GM21526 (cell line): ENCODE results near the gene KCTD1.
"Not testable (repeated sequence)": the region's sequence is repeated elsewhere in the genome, so short reads cannot be mapped to it uniquely, and the experiment has no call there.

Experiments
- ATAC-seq: cut with Tn5 transposase; IDR thresholded peaks from one replicate; pipeline ENCODE4 v1.9.1; 2021; ENCODE audit warnings: moderate library complexity; ENCODE audit not compliant: unreplicated experiment, low FRiP score

Gene KCTD1

DNA sequence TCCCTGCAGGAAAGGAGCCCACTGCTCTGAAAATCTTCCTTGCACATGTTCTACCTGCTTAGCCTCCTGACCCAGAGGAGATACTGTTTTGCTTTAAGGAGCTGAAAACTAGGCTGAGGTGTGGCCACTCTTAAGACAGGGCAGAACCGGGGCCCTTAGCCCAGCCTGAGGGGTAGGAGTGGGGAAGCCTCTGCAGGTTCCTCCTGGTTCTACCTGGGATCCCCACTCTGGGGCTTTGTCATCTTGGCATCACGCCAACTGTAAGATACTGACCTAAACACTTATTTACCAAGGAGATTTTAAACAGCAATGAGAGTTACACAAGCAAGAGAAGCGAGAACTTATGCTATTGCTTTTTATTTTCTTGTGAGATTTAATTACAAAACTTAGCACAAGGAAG lies 86.9 kb downstream of the KCTD1 start:
- no peak for ATAC-seq

DNA sequence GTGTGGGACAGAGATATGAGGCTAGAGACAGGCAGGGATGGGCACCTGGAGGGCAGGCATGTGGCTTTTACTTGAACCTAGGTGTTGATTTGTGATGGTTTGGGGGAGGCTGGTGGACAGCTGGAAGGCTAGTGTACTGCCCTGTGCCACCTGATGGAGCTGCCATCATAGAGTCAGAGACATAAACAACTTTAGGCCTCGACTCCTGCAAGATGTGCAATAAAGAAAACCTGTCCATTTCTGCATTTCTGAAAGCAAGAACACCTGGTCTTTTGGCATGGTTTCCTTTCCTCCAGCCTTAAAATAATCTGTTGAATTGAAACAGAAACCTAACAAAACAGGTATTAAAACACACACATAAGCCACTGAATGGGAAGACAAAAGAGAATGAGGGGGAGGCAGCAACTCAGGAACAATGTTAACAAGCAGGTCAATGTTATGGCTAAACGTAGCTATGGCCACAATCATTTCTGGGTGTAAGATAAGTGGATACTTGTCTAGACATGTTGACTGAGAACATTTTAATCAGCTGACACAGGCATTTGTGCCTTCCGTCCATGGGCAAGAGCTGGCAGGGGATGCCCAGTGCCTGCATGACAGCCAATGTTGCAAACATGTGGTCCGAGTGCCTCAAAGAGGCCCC lies 87.8 kb downstream of the KCTD1 start:
- peak; percentile 83 for ATAC-seq

DNA sequence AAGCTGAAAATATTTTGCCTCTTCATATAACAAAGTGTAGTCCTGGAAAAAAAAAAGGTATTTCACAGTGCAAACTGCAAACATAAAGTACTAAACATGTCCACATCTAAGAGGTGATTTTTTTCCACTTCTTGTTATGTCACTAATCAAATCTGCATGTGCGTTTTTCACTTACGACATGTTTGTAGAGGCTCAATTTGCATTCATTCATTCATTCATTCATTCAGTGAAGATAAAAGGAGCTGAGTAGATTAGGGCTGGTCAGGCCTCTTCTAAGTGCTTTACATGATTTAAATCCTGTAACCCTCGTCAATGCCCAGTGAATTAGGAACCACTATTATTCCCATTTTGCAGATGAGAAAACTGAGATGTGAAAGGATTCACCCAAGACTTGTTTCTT lies 88.5 kb downstream of the KCTD1 start:
- no peak for ATAC-seq

DNA sequence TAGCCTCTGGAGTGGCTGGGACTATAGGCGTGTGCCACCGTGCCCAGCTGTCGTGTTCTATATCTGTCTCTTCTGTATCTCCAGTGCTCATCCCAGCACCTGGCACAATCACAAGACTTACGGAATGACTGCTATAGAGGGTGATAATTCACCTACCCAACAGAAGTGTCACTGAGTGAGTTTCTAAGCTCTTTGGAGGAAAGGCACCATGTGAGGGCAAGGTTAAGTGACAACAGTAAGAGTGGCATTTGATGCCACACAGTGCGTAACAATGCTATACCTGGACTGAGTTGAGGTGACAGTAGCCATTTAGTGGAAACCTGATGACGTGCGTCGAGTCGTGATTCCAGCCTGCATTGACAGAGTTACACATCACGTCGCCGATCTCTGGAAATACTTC lies 89.0 kb downstream of the KCTD1 start:
- ATAC-seq: no peak

DNA sequence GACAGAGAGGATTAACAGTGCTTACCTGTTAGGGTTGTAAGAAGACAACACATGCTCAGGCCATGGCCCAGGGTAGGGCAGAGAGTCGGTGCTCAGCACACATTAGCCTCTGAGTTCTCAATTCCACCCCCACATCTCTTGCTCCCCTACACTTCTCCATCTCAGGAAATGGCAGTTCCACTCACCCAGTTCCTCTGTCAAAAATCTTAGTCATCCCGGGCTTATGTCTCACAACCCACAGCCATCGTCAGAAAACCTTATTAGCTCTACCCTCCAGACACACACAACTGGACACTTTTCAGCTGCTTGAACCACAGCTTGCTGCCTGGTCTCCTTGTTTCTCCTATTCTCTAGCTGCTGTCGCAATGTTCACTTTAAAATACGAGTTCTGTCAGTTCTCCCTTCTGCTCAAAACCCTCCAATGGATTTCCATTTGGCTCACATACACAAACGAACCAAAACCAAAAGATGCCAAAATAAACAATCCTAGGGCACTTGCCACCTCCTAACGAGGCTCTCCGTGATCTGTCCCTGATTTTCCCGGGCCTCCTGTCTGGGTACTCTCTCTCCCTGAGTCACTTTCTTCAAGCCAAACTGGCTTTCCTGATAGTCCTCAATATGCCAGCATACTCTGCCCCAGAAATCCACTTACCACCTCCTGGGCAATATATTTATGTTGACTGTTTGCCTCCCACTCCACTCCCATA lies 89.7 kb downstream of the KCTD1 start:
- peak; percentile 55 for ATAC-seq

DNA sequence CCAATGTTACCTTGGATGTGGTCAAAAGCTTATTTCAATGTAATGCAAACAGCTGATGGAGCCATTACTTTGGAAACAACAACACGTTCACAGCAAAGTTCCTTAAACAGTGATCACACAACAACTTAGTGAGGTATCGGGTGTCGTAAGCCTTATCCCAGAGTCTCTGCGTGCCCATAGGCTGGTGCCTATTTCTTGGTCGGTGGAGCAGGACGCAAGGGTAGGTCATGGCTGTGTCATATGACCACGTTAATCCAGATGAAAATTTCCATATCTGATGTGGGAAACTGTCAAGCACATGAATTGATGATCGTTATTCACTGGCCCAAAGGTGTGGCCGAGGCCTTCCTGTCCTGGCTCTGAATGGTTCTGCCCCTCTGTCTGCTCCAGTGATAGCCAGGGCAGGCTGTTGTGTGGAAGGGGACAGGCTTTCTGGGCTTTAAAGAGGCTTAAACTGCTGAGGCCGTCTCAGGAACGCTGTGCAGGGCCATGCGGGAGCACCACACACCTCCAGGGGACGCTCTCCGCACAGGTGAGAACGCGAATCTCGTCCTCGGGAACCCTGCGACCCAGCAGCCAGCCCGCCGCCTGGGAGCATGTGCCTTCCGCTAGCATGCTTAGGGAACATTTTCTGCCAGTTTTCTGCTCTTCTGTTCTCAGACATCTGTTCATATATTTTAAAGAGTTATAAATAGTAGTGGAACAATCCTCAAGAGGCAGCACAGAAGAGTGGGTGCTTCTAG lies 90.6 kb downstream of the KCTD1 start:
- no peak for ATAC-seq

DNA sequence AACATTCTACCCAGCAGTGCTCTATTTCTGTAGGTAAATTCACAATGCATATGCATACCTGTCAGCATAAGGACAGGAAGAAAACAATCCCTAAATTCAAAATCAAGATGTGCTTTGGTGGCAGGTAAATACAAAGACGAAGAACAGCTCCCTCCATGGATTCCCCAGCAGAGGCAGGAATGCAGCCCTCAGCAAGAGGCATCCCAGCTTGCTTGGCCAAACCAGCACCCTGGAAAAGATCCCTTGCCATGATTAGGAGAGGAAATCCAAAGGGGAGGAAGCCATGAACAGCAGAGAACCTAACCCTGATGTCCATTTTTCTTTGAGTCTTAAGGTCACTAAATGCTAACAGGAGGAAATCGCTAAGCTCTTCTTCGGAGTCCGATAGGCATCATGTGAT lies 91.2 kb downstream of the KCTD1 start:
- no peak for ATAC-seq

DNA sequence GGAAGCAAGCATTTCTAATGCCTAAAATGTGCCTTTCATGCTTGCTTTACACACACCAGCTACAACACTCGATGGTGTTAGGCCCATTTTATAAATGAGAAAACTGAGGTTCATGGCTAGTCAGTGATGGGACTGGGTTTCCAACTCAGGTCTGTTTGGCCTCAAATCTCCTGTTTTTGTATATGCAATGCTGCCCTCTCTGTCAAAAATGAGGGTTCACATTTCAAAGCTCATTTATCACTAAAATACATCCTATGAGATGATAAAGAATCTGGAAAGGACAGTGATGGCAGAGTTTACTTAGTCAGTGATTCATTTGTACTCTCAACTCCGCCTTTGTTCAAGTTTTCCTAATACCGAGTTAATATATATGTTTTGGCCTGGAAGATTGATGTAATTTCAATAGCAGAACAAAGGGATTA lies 92.3 kb downstream of the KCTD1 start:
- no peak for ATAC-seq

DNA sequence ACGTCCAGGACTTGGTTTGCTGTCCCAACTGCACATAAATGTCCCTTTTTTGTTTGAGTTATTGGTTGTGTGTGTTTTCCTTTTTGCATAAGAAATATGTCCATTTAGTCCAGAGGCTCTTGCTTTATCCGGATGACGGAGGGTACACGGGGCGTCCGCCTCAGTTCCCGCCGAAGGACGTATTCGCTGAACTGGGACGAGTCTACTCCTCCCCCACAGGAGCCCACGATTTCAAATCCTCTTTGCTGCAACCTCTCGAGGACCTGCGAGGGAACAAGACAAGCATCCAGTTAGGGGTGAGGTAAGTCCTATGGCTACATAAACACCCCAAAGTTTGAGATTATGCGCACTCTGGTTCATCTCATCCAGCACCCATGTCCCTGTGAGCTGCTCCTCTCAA lies 92.7 kb downstream of the KCTD1 start:
- ATAC-seq: no peak

DNA sequence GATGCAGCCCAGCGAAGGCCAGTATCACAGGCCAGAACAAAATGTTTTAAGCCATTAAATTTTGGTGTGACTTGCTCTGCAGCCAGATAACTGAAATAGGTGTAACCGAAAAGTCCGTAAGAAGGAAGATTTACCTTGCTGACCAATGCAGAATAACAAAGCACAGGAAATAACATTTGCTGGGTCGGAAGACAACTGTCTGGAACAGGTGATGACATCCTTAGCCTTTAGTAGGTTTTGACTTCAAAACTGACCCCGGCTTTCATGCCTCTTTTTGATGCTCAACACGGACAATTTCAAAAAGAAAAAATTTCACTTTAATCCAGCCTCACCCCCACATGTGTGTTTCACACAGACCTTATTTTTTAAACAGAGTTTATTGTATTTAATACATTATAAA lies 93.7 kb downstream of the KCTD1 start:
- ATAC-seq: no peak

DNA sequence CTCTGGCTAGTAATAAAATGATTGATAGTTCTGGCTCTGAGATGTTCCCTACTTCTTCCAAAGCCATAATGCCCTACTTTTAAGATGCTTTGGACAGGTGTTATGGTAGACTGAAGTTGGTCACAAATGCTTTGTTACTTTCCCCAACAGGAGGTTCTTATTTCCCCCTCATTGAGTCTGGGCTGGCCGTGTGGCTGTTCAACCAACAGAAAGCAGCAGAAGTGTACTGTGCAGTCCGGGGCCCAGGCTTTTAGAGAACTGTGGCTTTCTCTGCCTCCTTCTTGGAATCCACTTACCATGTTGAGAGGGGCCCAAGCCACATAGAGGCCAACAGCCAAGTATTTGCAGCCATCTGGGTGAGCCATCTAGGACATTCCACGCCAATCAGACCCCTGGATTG lies 94.2 kb downstream of the KCTD1 start:
- no peak for ATAC-seq

DNA sequence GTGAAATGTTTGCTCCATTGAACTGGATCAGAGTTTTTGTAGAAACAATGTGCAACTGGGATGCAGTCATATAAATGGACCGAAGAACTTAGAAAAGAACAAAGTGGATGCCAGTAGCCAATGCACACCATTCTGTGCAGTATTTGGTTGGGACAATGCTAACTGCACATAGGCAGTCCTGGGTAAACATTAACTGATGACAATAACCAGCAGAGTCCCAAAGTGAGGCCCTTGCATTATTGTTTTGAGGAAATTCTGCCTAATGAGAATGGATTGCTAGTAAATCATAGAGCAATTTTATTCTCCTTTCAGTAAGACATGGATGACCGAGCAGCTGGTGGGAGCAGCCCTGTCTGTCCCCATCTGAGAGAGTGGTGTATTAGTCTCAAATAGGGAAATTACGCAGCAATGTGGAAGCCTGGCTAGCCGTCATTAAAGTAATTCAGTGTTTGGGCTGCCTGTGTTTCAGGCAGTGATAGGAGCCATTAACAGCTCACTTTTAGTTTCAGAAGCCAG lies 94.9 kb downstream of the KCTD1 start:
- no peak for ATAC-seq

DNA sequence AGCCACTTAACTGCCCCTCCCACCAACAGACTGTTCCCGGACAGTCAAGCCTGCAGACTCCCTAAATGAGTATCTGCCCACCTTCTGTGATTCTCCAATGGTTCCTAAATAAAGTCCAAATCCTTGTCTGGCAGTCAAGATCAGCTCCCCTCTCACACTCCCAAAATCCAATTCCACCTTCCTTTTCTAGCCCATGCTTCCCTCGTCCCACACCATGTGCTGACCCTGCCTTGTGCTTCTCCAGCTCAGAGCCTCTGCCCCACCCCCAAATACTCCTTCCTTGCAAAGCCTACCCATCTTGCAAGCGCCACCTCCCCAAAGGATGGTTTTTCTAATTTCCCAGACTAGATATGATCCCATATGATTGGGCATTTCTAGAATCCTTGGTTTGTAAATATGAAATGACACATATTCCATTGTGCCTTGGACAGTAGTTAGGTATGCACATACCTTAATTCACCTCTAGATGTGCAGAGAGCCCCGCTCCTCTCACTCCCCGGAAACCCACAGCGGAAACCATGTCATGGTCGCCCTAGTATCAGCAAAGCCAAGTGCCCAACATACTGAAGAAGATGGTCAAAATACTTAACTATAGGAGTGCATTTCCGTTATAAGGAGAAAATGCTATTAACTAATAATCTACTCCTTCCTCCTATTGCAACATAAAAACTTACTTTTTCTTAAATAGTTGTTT lies 97.2 kb downstream of the KCTD1 start:
- ATAC-seq: no peak

DNA sequence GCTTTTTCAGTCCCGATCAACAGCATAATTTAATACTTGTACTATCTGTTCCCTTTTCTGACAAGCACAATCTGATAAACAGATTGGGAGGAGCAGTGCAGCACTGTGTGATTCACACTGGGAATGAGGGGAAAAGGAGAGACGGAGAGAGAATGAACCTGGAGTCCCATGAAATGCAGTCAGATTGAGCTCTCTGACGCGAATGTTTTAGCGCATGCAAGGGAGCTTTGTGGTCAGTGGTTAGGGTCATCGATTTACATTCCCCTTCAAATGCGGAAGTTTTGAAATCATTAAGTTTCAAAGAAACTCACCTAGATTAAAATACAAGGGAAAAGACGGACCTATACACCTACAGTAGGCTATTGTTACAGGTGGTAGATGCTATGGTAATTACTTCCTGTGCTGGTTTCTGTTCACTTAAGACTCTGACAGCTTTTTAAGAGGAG lies 99.6 kb downstream of the KCTD1 start:
- no peak for ATAC-seq

DNA sequence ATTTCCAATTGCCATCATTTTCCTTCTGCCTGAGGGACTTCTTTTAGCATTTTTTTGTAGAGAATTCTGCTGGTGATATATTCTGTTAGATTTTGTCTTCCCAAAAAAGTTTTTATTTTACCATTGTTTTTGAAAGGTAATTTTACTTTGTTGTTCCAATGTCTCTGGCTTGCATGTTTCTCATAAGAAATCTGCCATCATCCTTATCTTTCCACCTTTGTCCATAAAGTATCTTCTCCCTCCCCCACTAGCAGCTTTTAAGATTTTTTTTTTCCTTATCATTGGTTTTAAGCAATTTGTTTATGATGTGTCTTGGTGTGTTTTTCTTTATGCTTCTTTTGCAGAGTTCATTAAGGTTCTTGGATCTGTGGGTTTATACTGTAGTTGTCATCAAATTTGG lies 104.5 kb downstream of the KCTD1 start:
- ATAC-seq: no peak

DNA sequence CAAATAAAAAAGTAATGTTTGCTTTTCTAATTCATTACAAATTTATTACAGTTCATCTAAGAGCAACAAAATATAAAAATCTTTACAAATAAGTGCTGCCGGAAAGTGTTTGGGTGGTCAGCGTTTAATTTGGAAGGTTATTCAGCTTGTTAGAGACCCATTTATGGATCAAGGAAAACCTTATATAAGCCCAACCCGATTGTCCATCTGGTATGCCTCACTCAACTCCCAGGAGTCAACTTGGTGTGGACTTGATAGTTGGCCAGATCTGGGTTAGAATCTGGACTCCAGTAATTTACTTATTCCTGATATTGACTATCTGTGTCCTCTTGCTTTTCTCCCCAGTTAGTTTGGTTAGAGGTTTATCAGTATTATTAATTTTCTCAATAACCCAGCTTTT lies 106.2 kb downstream of the KCTD1 start:
- ATAC-seq: no peak

DNA sequence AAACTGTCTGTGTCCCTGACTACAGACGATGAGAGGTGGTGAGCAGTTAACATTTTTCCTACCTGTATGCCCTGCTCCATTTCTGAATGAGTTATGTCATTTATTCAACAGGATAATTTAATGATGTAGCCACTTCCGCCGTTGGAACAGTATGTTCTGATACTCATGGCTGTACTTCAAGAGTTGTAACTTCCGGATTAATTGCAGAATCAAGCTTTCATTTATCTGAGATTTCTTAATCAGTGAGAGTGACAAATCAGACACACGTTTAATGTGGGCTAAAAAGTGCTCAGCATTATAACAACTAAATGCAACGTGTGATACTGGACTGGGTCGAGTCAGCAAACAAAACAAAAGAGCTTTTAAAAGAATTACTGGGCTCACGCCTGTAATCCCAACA lies 107.7 kb downstream of the KCTD1 start:
- ATAC-seq: no peak

DNA sequence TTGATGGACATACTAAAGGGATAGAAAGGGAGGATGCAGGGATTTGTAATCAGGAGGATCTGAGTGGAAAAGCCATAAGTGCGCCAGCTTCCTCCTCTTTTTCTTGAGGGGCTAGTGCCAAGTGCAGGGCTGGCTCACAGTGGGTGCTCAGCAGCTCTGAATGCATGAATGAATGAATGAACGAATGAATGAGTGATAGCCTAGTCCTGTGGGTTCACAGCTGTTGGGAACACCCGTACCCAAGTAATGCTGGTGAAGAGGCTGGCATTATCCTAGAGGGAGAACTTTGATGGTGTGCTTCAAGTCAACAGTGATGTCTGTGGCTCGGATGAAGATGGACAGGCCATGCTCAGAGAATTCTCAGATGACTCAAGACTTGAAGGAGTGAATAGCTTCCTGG lies 108.8 kb downstream of the KCTD1 start:
- no peak for ATAC-seq

DNA sequence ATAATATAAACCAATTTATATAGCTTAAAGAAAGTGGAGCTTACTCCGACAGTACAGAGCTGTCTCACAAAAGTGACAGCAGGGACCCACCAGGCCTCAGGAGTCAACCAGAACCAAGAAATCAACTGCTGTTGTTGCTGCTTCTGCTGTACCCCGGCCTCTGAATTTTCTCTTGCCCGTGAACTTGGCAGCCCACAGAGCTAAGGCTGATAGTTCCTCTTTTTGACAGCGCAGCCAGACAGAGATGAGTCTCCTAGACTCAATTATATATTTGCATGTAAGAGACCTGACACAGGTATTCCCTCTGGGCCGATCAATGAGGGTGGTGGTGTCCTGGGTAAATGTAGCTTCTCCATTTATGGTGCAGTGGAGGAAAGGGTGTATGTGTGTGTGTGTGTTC lies 109.4 kb downstream of the KCTD1 start:
- peak; percentile 99 for ATAC-seq

DNA sequence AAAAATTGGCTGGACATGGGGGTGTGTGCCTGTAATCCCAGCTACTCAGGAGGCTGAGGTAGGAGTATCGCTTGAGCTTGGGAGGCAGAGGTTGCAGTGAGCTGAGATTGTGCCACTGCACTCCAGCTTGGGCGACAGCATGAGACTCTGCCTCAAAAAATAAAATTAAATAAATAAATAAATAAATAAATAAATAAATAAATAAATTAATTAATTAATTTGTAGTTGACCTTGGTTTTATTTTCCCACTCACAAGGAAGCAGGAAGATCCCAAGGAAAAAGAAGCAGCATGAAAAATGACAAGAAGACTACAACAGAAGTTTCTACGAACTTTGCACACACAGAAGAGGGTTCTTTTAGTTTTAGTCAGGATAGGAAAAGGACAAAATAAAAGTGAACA lies 110.7 kb downstream of the KCTD1 start:
- not testable (repeated sequence) for ATAC-seq
